HepG2 (cell line): ENCODE results near the gene KLB. TPM values are rescaled to one million over a fixed set of nuclear protein-coding genes. Genes with fewer than 3 reads are reported as not detected.

ENCODE experiments used
- AHDC1 ChIP-seq: sonication (generic); formaldehyde crosslinking; IDR thresholded peaks from 2 replicates; pipeline ENCODE4 v1.5.1; 2020; ENCODE audit warnings: mild to moderate bottlenecking, missing genetic modification reagents, borderline replicate concordance
- E2F2 ChIP-seq: sonication (generic); formaldehyde crosslinking; IDR thresholded peaks from 2 replicates; pipeline ENCODE4 v1.4.0; 2020; ENCODE audit warnings: missing genetic modification reagents, borderline replicate concordance
- ESRRA ChIP-seq: sonication (generic); formaldehyde crosslinking; IDR thresholded peaks from 2 replicates; pipeline ENCODE4 v1.5.1; 2020; ENCODE audit warnings: mild to moderate bottlenecking, low read depth, missing genetic modification reagents
- FOXP4 ChIP-seq: sonication (generic); formaldehyde crosslinking; IDR thresholded peaks from 2 replicates; pipeline ENCODE4 v1.4.0; 2020; ENCODE audit warnings: missing genetic modification reagents
- KMT2A ChIP-seq: sonication (generic); formaldehyde crosslinking; IDR thresholded peaks from 2 replicates; pipeline ENCODE4 v1.4.0; 2020; ENCODE audit warnings: missing genetic modification reagents
- NCOA5 ChIP-seq: sonication (generic); formaldehyde crosslinking; IDR thresholded peaks from 2 replicates; pipeline ENCODE4 v1.4.0; 2020; ENCODE audit warnings: missing genetic modification reagents
- RARA ChIP-seq: IDR thresholded peaks from 2 replicates; pipeline ENCODE4 v1.6.1; 2016; ENCODE audit warnings: missing genetic modification reagents, missing compliant biosample characterization
- SAP130 ChIP-seq: IDR thresholded peaks from 2 replicates; pipeline ENCODE4 v1.6.1; 2016; ENCODE audit warnings: low read depth
- SATB2 ChIP-seq: sonication (generic); formaldehyde crosslinking; IDR thresholded peaks from 2 replicates; pipeline ENCODE4 v1.5.0; 2020; ENCODE audit warnings: missing genetic modification reagents
- THAP8 ChIP-seq: sonication (generic); formaldehyde crosslinking; IDR thresholded peaks from 2 replicates; pipeline ENCODE4 v1.5.1; 2020; ENCODE audit warnings: missing genetic modification reagents, mild to moderate bottlenecking, borderline replicate concordance
- ZFP1 ChIP-seq: IDR thresholded peaks from 2 replicates; pipeline ENCODE4 v1.6.1; 2016
- ZNF121 ChIP-seq: sonication (generic); formaldehyde crosslinking; IDR thresholded peaks from 2 replicates; pipeline ENCODE4 v1.5.0; 2020; ENCODE audit warnings: mild to moderate bottlenecking, missing genetic modification reagents
- ZNF296 ChIP-seq: sonication (generic); formaldehyde crosslinking; conservative IDR thresholded peaks from 2 replicates; pipeline ENCODE4 v1.5.0; 2020; ENCODE audit warnings: mild to moderate bottlenecking, missing genetic modification reagents
- ZNF577 ChIP-seq: sonication (generic); formaldehyde crosslinking; IDR thresholded peaks from 2 replicates; pipeline ENCODE4 v1.4.0; 2020; ENCODE audit warnings: mild to moderate bottlenecking, low read depth, missing genetic modification reagents, borderline replicate concordance
- ZNF781 ChIP-seq: sonication (generic); formaldehyde crosslinking; IDR thresholded peaks from 2 replicates; pipeline ENCODE4 v1.5.1; 2020; ENCODE audit warnings: borderline replicate concordance, mild to moderate bottlenecking, missing genetic modification reagents; ENCODE audit errors: not compliant biosample characterization
- ZNF784 ChIP-seq: sonication (generic); formaldehyde crosslinking; IDR thresholded peaks from 2 replicates; pipeline ENCODE4 v1.5.1; 2020; ENCODE audit warnings: missing genetic modification reagents, mild to moderate bottlenecking, borderline replicate concordance
- ZNF792 ChIP-seq: IDR thresholded peaks from 2 replicates; pipeline ENCODE4 v1.6.1; 2016
- polyA plus RNA-seq, 8 experiments: library from polyadenylated mRNA; depleted of rRNA in 3 of 8; stranded (reverse) in 7 of 8; unstranded in 1 of 8; fragments of >200 nt; fragmentation: Illumina TruSeq in 4 of 8; extraction: Trizol in 4 of 8; gene quantifications; 2 replicates each; pipeline versions ENCODE4 v1.2.1 to v1.2.3, GENCODE V29; 2011 to 2016; ENCODE audit warnings: low read depth in 4 of 8, missing spikeins in 1 of 8, mixed read lengths in 1 of 8; ENCODE audit not compliant: insufficient read depth in 1 of 8
- total RNA-seq, 5 experiments: library from RNA; depleted of rRNA; stranded (reverse); fragments of >200 nt; fragmentation: Illumina TruSeq; extraction: Trizol; gene quantifications; 2 replicates each; pipeline ENCODE4 v1.2.3, GENCODE V29; 2016; ENCODE audit warnings: low read depth in 1 of 5

Gene KLB
- total and polyA plus RNA-seq, 2 of the 13 experiments (the other 11 are each of a cell fraction or from before 2014, with no cell fraction given): 25.3 to 82.0 TPM

- TF ChIP-seq AHDC1 (CRISPR knock-in tag) (peak; percentile 53; the same call in 1 of the 2 replicates), ZNF792 (CRISPR knock-in tag) (0 out of 2 replicates have a peak, but pooled peaks have one; percentile 55), ESRRA (CRISPR knock-in tag) (no peak; the same call in 1 of the 2 replicates), ZNF781 (CRISPR knock-in tag) (peak; percentile 61), ZNF121 (CRISPR knock-in tag) (no peak), ZNF784 (0 out of 2 replicates have a peak, but pooled peaks have one; percentile 23), RARA (CRISPR knock-in tag) (peak; percentile 51), FOXP4 (CRISPR knock-in tag) (peak; percentile 83), ZNF577 (CRISPR knock-in tag) (no peak), SATB2 (CRISPR knock-in tag) (0 out of 2 replicates have a peak, but pooled peaks have one; percentile 42), SAP130 (CRISPR knock-in tag) (peak; percentile 98), NCOA5 (CRISPR knock-in tag) (no peak), KMT2A (peak; percentile 93), THAP8 (CRISPR knock-in tag) (no peak), ZFP1 (CRISPR knock-in tag) (0 out of 2 replicates have a peak, but pooled peaks have one; percentile 26), E2F2 (no peak), ZNF296 (CRISPR knock-in tag) (no peak)
These were observed at the start of gene KLB (continued) for GRCh38 chr4:39406763-39407583.
